Upper lobe of right lung (tissue), 1 donor: ENCODE data around the gene GLYR1. TPM values are rescaled to one million over a fixed set of nuclear protein-coding genes. Genes with fewer than 3 reads are reported as not detected.
A peak's percentile ranks its signal among the peaks of the same experiment; 100 is the strongest.

Source experiments
- ATAC-seq: fragments of 200-7000 bp; cut with Tn5 transposase; one replicate; pipeline ENCODE4 v1.9.1; 2020; ENCODE audit warnings: mild to moderate bottlenecking, moderate library complexity
- DNase-seq: peaks from one replicate; pipeline ENCODE4 v3.0.0-alpha.2; 2020
- H3K27ac ChIP-seq: fragments of 200-600 bp; one replicate; pipeline ENCODE4 v1.8.0; 2022
- H3K27me3 ChIP-seq: fragments of 200-600 bp; one replicate; pipeline ENCODE4 v1.8.0; 2022; ENCODE audit warnings: mild to moderate bottlenecking
- H3K36me3 ChIP-seq: fragments of 200-600 bp; one replicate; pipeline ENCODE4 v1.8.0; 2022
- H3K4me1 ChIP-seq: fragments of 200-600 bp; one replicate; pipeline ENCODE4 v1.8.0; 2022
- H3K4me3 ChIP-seq: fragments of 200-600 bp; one replicate; pipeline ENCODE4 v1.8.0; 2022; ENCODE audit warnings: mild to moderate bottlenecking
- H3K9me3 ChIP-seq: fragments of 200-600 bp; one replicate; pipeline ENCODE4 v1.8.0; 2022
- CTCF ChIP-seq: fragments of 200-600 bp; IDR thresholded peaks from one replicate; pipeline ENCODE4 v1.8.0; 2022; ENCODE audit warnings: antibody characterized with exemption
- intact Hi-C: fragments of 100-400 bp; cut with DNase I; formaldehyde crosslinking; loops from one replicate; pipeline ENCODE4 v1.11.0; 2022
- total RNA-seq: library from RNA; stranded (reverse); fragmentation: NEBNext Ultra II Directional; extraction: Animal tissue kit (Norgen Biotek cat#: 25700); gene quantifications from one replicate; pipeline ENCODE4 v1.2.1, GENCODE V29; 2021
- donor health status: DM: no; HTN: yes; CAD: no; lungs with severe emphysema.

The GLYR1 gene
- total RNA-seq, 1 donor from 2014 or later = 85.7 TPM

- ATAC-seq = no peak
- intact Hi-C loops = no loop called here
- no peaks in the 10 kb centered on the region for H3K9me3 ChIP-seq
- peaks cover 6% of the 10 kb centered on the region for H3K4me1 ChIP-seq
- DNase-seq = no peak
- no peaks in the 10 kb centered on the region for H3K27me3 ChIP-seq
- peaks cover 9% of the 10 kb centered on the region for H3K36me3 ChIP-seq
- H3K4me3 ChIP-seq = peak overlapping the region; percentile 21
- no peak for TF ChIP-seq CTCF
- H3K27ac ChIP-seq = no peak overlapping the region
These were observed 51.1 kb downstream of the GLYR1 start for GRCh38 chr16:4795828-4796572.

- H3K27ac ChIP-seq = no peak within 1 kb of the TSS
- H3K27me3 ChIP-seq = no peaks in the 10 kb centered on the region
- no peak for TF ChIP-seq CTCF
- peak; percentile 80 for ATAC-seq
- intact Hi-C loops = no loop called here
- H3K4me3 ChIP-seq = peak within 1 kb of the TSS; percentile 21
- no peaks in the 10 kb centered on the region for H3K9me3 ChIP-seq
- no peaks in the 10 kb centered on the region for H3K4me1 ChIP-seq
- peaks cover 9% of the 10 kb centered on the region for H3K36me3 ChIP-seq
- DNase-seq = peak; percentile 86
These were observed 51.8 kb downstream of the GLYR1 start, which contains the start of gene SMIM22 for GRCh38 chr16:4795181-4795827. Gene SMIM22, plus strand, starts transcription at chr16:4795369. Its CDS starts 366 bp downstream, at chr16:4795735.

GRCh38 chr16:4792951-4793513 is 54.1 kb downstream of the GLYR1 start:
- no peak overlapping the region for H3K4me3 ChIP-seq
- ATAC-seq (no peak), DNase-seq (no peak)
- TF ChIP-seq CTCF = no peak
- H3K9me3 ChIP-seq = no peaks in the 10 kb centered on the region
- no peak overlapping the region for H3K27ac ChIP-seq
- no peaks in the 10 kb centered on the region for H3K27me3 ChIP-seq
- H3K4me1 ChIP-seq = no peaks in the 10 kb centered on the region
- intact Hi-C loops = no loop called here
- H3K36me3 ChIP-seq = peaks cover 6% of the 10 kb centered on the region

- ATAC-seq (no peak), DNase-seq (no peak)
- H3K4me3 ChIP-seq = no peak overlapping the region
- H3K9me3 ChIP-seq = no peaks in the 10 kb centered on the region
- no peak overlapping the region for H3K27ac ChIP-seq
- H3K27me3 ChIP-seq = no peaks in the 10 kb centered on the region
- no peaks in the 10 kb centered on the region for H3K4me1 ChIP-seq
- H3K36me3 ChIP-seq = no peaks in the 10 kb centered on the region
- no peak for TF ChIP-seq CTCF
- intact Hi-C loops = no loop called here
These were observed 56.2 kb downstream of the GLYR1 start for GRCh38 chr16:4790871-4791270.

DNA sequence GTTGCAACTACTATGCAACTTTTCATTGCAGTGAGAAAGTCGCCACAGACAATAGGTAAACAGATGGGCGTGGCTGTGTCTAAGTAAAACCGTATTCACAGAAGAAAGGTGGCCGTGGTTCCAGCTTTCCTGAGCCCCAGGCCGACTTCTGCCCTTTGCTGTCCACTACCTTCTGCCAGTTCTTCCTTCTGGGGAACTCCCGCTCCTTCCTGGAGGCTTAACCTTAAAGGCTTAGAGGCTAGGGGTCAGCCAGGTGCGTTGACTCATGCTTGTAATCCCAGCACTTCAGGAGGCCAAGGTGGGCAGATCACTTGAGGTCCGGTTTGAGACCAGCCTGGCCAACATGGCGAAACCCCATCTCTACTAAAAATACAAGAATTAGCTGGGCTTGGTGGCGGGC is 56.8 kb downstream of the GLYR1 start:
- ATAC-seq (no peak), DNase-seq (no peak)
- Histone ChIP-seq H3K9me3 (no peaks in the 10 kb centered on the region), H3K36me3 (no peaks in the 10 kb centered on the region), H3K27me3 (no peaks in the 10 kb centered on the region), H3K4me3 (no peak overlapping the region), H3K4me1 (no peaks in the 10 kb centered on the region), H3K27ac (no peak overlapping the region)
- intact Hi-C loops = no loop called here
- no peak for TF ChIP-seq CTCF
